Panc1 (cell line): ENCODE measurements around the gene TMEM43. TPM values are rescaled to one million over a fixed set of nuclear protein-coding genes. Genes with fewer than 3 reads are reported as not detected.
"Not testable (repeated sequence)": the region's sequence is repeated elsewhere in the genome, so short reads cannot be mapped to it uniquely, and the experiment has no call there.

Source experiments
- ATAC-seq: fragments of 200-7000 bp; cut with Tn5 transposase; 2 replicates; pipeline ENCODE4 v1.9.1; 2020; ENCODE audit warnings: mild to moderate bottlenecking, moderate library complexity
- BruUV-seq: library from RNA; stranded (reverse); fragments of 400-500 nt; replicated peaks from 2 replicates; lab custom pipeline; 2021; lab: Mats Ljungman, UMichigan
- CTCF ChIA-PET: fragments of 300-600 bp; sonication (Branson Sonifier 250); formaldehyde crosslinking; loops from one replicate; lab custom pipeline; 2022; ENCODE audit warnings: antibody characterized with exemption; lab: Charles Lee
- POLR2A ChIA-PET: fragments of 300-600 bp; sonication (Branson Sonifier 250); formaldehyde crosslinking; loops from one replicate; lab custom pipeline; 2022; ENCODE audit warnings: antibody characterized with exemption; lab: Charles Lee
- DNase-seq: peaks from one replicate; pipeline ENCODE4 v3.0.0-alpha.2; 2010; ENCODE audit warnings: low read depth, low spot score
- H3K27ac ChIP-seq: 2 replicates; pipeline ENCODE4 v1.5.1; 2011; ENCODE audit warnings: mild to moderate bottlenecking, low read length, inconsistent platforms
- H3K27me3 ChIP-seq: fragments of 200-500 bp; sonication (Bioruptor generic); 2 replicates; pipeline ENCODE4 v1.6.0; 2014; ENCODE audit warnings: low read length, inconsistent platforms; ENCODE audit not compliant: control insufficient read depth, insufficient read depth
- H3K36me3 ChIP-seq: fragments of 200-500 bp; sonication (Bioruptor generic); 2 replicates; pipeline ENCODE4 v1.5.1; 2014; ENCODE audit warnings: inconsistent platforms, mild to moderate bottlenecking, low read length, moderate library complexity; ENCODE audit not compliant: control insufficient read depth, insufficient read depth
- H3K4me1 ChIP-seq: 2 replicates; pipeline ENCODE4 v1.5.1; 2011; ENCODE audit warnings: inconsistent platforms, mild to moderate bottlenecking, low read length, moderate library complexity; ENCODE audit not compliant: control insufficient read depth, insufficient read depth
- H3K4me3 ChIP-seq, 2 experiments: 2 replicates each; pipeline ENCODE4 v1.5.1; 2011 to 2012; ENCODE audit warnings: low read depth in 2 of 2, low read length in 2 of 2, mild to moderate bottlenecking in 2 of 2, inconsistent platforms in 1 of 2, moderate library complexity in 1 of 2
- H3K9me3 ChIP-seq: fragments of 200-500 bp; sonication (Bioruptor generic); 2 replicates; pipeline ENCODE4 v1.5.1; 2014; ENCODE audit warnings: low read depth, mild to moderate bottlenecking, inconsistent platforms, low read length, moderate library complexity; ENCODE audit not compliant: control insufficient read depth, insufficient read depth
- POLR2AphosphoS5 ChIP-seq: IDR thresholded peaks from 2 replicates; pipeline ENCODE4 v1.6.1; 2012; ENCODE audit warnings: mild to moderate bottlenecking, low read depth, low read length, moderate library complexity
- SIN3A ChIP-seq: IDR thresholded peaks from 2 replicates; pipeline ENCODE4 v1.6.1; 2012; ENCODE audit warnings: low read depth, mild to moderate bottlenecking, low read length, moderate library complexity, borderline replicate concordance; ENCODE audit not compliant: insufficient read depth
- TCF7L2 ChIP-seq: IDR thresholded peaks from 2 replicates; pipeline ENCODE4 v1.6.1; 2011; ENCODE audit warnings: mild to moderate bottlenecking, low read depth, low read length, inconsistent platforms
- in situ Hi-C: cut with HindIII; loops from 2 replicates; pipeline ENCODE4 v1.10.0; 2016; ENCODE audit warnings: low sequenced_read_pairs, low pct_unique_long_range_greater_than_20kb
- intact Hi-C: fragments of 100-400 bp; cut with micrococcal nuclease; formaldehyde crosslinking; loops from one replicate; pipeline ENCODE4 v1.10.0; 2022; ENCODE audit not compliant: unreplicated experiment
- total RNA-seq: library from RNA; stranded (reverse); gene quantifications from one replicate; pipeline ENCODE4 v1.2.1, GENCODE V29; 2021; ENCODE audit not compliant: unreplicated experiment
- TF ChIP-seq, protein P1 (sequence below), 2 experiments: IDR thresholded peaks; 2 replicates each; pipeline ENCODE4 v1.6.1; 2011 to 2012; ENCODE audit warnings: low read depth in 2 of 2, control low read depth in 1 of 2, low read length in 1 of 2, mild to moderate bottlenecking in 1 of 2, moderate library complexity in 1 of 2; ENCODE audit not compliant: insufficient read depth in 1 of 2
- TF ChIP-seq, protein P2 (sequence below): fragments of 450-650 bp; IDR thresholded peaks from 2 replicates; pipeline ENCODE4 v1.5.1; 2017; ENCODE audit warnings: mild to moderate bottlenecking

TMEM43 gene
- total RNA-seq, 1 experiment from 2014 or later = 51.2 TPM

DNA sequence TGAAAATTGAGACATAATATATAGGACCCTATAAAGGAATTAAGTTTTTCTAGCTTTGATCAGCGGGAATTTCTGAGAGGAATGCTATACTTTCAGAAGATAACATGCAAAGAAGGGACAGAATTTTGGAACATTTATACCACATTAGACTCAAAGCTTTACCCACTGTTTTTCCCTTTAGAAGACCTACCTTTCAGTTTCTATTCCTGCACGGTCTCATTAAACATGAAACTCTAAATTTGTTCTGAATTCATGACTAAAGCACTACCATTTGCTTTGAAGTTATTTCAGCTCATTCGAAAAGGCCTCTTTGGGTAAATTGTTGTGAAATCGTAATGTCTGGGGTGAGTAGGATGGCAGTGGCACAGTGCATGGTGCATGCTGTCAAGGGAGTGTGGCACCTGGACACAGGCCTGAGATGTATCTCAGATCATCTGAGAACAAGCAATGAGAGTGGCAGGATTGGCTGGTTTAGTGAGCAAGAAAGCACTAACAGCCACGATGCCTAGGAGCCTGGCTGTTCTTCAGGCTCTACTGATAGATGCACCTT is 42.7 kb upstream of the TMEM43 start:
- no TSS peak for BruUV-seq
- H3K9me3 ChIP-seq = no peaks in the 10 kb centered on the region
- intact Hi-C loops (no loop called here), in situ Hi-C loops (no loop called here)
- no peaks in the 10 kb centered on the region for H3K36me3 ChIP-seq
- H3K27ac ChIP-seq = no peak overlapping the region
- no peaks in the 10 kb centered on the region for H3K27me3 ChIP-seq
- ATAC-seq = no peak
- H3K4me3 ChIP-seq = no peak overlapping the region
- POLR2A ChIA-PET = no interaction called here
- DNase-seq = no peak
- TF ChIP-seq SIN3A (no peak), TCF7L2 (no peak), POLR2AphosphoS5 (no peak)
- TF ChIP-seq, protein P1, sequence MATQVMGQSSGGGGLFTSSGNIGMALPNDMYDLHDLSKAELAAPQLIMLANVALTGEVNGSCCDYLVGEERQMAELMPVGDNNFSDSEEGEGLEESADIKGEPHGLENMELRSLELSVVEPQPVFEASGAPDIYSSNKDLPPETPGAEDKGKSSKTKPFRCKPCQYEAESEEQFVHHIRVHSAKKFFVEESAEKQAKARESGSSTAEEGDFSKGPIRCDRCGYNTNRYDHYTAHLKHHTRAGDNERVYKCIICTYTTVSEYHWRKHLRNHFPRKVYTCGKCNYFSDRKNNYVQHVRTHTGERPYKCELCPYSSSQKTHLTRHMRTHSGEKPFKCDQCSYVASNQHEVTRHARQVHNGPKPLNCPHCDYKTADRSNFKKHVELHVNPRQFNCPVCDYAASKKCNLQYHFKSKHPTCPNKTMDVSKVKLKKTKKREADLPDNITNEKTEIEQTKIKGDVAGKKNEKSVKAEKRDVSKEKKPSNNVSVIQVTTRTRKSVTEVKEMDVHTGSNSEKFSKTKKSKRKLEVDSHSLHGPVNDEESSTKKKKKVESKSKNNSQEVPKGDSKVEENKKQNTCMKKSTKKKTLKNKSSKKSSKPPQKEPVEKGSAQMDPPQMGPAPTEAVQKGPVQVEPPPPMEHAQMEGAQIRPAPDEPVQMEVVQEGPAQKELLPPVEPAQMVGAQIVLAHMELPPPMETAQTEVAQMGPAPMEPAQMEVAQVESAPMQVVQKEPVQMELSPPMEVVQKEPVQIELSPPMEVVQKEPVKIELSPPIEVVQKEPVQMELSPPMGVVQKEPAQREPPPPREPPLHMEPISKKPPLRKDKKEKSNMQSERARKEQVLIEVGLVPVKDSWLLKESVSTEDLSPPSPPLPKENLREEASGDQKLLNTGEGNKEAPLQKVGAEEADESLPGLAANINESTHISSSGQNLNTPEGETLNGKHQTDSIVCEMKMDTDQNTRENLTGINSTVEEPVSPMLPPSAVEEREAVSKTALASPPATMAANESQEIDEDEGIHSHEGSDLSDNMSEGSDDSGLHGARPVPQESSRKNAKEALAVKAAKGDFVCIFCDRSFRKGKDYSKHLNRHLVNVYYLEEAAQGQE (IDR thresholded peaks at IDR 0.05; ENCODE audit: insufficient read depth in 1 of 2, low read depth in 2 of 2, low read length in 1 of 2) = no peak
- no peaks in the 10 kb centered on the region for H3K4me1 ChIP-seq
- CTCF ChIA-PET = no interaction called here

- not testable (repeated sequence) for BruUV-seq, H3K9me3 ChIP-seq
Observed at GRCh38 chr3:14087461-14087860, 37.4 kb upstream of the TMEM43 start.

GRCh38 chr3:14091959-14092358 is 32.9 kb upstream of the TMEM43 start:
- CTCF ChIA-PET, DNase-seq, ATAC-seq, H3K4me1 ChIP-seq, H3K4me3 ChIP-seq, H3K36me3 ChIP-seq, POLR2A ChIA-PET, H3K27me3 ChIP-seq, in situ Hi-C loops, H3K9me3 ChIP-seq, intact Hi-C loops, BruUV-seq, H3K27ac ChIP-seq: not testable (repeated sequence)

More at GRCh38 chr3:14087461-14087860, 37.4 kb upstream of the TMEM43 start:
- DNase-seq, POLR2A ChIA-PET, in situ Hi-C loops, H3K27ac ChIP-seq, H3K4me1 ChIP-seq, intact Hi-C loops, H3K36me3 ChIP-seq, ATAC-seq, H3K4me3 ChIP-seq, CTCF ChIA-PET, H3K27me3 ChIP-seq: not testable (repeated sequence)

GRCh38 chr3:14092464-14092863 is 32.4 kb upstream of the TMEM43 start:
- intact Hi-C loops = no loop called here
- TF ChIP-seq SIN3A = no peak
- TF ChIP-seq, protein P2, sequence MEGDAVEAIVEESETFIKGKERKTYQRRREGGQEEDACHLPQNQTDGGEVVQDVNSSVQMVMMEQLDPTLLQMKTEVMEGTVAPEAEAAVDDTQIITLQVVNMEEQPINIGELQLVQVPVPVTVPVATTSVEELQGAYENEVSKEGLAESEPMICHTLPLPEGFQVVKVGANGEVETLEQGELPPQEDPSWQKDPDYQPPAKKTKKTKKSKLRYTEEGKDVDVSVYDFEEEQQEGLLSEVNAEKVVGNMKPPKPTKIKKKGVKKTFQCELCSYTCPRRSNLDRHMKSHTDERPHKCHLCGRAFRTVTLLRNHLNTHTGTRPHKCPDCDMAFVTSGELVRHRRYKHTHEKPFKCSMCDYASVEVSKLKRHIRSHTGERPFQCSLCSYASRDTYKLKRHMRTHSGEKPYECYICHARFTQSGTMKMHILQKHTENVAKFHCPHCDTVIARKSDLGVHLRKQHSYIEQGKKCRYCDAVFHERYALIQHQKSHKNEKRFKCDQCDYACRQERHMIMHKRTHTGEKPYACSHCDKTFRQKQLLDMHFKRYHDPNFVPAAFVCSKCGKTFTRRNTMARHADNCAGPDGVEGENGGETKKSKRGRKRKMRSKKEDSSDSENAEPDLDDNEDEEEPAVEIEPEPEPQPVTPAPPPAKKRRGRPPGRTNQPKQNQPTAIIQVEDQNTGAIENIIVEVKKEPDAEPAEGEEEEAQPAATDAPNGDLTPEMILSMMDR = no peak
- TF ChIP-seq, protein P1 (IDR thresholded peaks at IDR 0.05; ENCODE audit: insufficient read depth in 1 of 2, low read depth in 2 of 2, low read length in 1 of 2) = no peak
- TF ChIP-seq POLR2AphosphoS5 = no peak
- TF ChIP-seq TCF7L2 = no peak
- H3K4me3 ChIP-seq = no peak overlapping the region
- in situ Hi-C loops = no loop called here
- no peaks in the 10 kb centered on the region for H3K4me1 ChIP-seq
- BruUV-seq = no TSS peak
- H3K36me3 ChIP-seq = no peaks in the 10 kb centered on the region
- POLR2A ChIA-PET = no interaction called here
- DNase-seq (no peak), ATAC-seq (no peak)
- no peaks in the 10 kb centered on the region; the same call in 1 of the 2 replicates for H3K27me3 ChIP-seq
- CTCF ChIA-PET = no interaction called here
- no peak overlapping the region for H3K27ac ChIP-seq
- no peaks in the 10 kb centered on the region for H3K9me3 ChIP-seq
